Upper lobe of left lung (tissue), 4 donors: ENCODE data around the gene CABCOCO1.

Experiments
- POLR2A ChIP-seq, 4 donors: fragments of 450-650 bp; IDR thresholded peaks; one replicate each; pipeline ENCODE4 v1.5.1; 2016 to 2017; ENCODE audit warnings: antibody characterized with exemption in 4 of 4, mild to moderate bottlenecking in 2 of 4
- TF ChIP-seq, protein P1 (sequence below), 6 experiments: fragments of 450-650 bp in 4 of 6; fragments of 200-600 bp in 2 of 6; sonication (generic) in 2 of 6; IDR thresholded peaks; one replicate each; pipeline ENCODE4 v1.5.1; 2016 to 2019; ENCODE audit warnings: antibody characterized with exemption in 6 of 6

DNA sequence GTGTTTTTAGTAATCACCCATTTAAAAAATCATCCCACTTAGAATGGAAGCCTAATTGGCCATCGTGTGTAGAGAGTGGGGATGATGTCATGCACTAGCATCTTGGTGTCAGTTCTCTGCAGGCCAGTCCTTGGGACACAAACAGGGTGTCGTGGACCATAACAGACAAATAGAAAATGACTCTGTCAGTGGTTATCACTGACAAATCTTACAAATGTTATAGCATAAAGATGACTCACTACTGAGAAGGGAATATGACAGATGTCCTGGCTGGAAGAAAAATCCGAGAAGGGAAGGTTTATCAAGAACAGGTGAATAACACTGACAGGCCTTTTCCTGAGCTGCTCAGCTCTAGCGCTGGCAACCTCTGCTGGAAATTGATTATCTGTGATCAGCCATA lies 10.6 kb downstream of the CABCOCO1 start:
- TF ChIP-seq, protein P1, sequence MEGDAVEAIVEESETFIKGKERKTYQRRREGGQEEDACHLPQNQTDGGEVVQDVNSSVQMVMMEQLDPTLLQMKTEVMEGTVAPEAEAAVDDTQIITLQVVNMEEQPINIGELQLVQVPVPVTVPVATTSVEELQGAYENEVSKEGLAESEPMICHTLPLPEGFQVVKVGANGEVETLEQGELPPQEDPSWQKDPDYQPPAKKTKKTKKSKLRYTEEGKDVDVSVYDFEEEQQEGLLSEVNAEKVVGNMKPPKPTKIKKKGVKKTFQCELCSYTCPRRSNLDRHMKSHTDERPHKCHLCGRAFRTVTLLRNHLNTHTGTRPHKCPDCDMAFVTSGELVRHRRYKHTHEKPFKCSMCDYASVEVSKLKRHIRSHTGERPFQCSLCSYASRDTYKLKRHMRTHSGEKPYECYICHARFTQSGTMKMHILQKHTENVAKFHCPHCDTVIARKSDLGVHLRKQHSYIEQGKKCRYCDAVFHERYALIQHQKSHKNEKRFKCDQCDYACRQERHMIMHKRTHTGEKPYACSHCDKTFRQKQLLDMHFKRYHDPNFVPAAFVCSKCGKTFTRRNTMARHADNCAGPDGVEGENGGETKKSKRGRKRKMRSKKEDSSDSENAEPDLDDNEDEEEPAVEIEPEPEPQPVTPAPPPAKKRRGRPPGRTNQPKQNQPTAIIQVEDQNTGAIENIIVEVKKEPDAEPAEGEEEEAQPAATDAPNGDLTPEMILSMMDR (IDR thresholded peaks at IDR 0.05): no peak
- no peak for TF ChIP-seq POLR2A (IDR thresholded peaks at IDR 0.05)
